ENCODE data around the gene PHOSPHO2.

PHOSPHO2 gene

DNA sequence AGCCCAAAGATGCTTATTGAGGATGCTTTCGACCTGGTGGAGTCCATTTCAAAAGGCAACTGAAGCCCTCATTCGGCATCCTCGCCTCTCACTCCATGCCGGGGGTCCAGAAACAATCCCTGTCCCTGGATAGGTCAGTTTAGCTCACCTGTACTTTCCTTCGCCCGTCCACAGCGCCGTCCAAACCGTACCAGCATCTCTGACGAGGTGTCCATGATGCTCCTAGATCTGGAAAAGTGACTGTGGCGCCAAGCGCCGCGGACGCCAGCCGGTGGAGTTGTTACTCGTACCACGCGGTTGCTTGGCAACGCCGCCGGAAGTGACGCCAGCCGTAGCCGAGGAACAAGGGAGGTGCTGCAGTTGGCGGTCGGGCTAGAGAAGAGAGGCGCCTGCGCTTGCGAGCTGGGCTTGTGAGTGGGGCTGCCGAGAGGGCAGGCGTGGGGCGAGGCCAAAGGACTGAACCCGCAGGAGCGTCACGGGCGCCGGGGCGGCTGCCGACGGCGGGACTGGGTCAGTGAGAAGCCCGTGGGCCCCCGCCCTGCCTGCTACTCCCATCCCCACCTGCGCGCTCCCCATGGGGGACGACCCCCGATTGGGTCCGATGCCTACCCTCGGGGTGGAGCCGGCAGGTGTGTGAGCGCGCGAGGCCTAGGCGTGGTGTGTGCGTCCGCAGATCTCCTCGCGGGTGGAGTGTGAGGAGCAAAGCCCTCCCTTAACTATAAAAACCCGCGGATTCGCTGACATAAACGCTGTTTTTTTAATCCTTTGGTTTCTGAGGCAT, at the start of gene PHOSPHO2, which contains the start of gene CFAP210:
PHOSPHO2 (plus strand) TSS at position 357 of the 781 bp plus-strand sequence. CDS start 6,503 bp downstream, outside the sequence.
CFAP210 (minus strand) TSS at position 293 of the 781 bp plus-strand sequence; CDS start at position 215, 78 bp downstream.
- DNase-seq (ENCODE audit: low read depth in 2 of 2), result peak; percentile 98 to 99

DNA sequence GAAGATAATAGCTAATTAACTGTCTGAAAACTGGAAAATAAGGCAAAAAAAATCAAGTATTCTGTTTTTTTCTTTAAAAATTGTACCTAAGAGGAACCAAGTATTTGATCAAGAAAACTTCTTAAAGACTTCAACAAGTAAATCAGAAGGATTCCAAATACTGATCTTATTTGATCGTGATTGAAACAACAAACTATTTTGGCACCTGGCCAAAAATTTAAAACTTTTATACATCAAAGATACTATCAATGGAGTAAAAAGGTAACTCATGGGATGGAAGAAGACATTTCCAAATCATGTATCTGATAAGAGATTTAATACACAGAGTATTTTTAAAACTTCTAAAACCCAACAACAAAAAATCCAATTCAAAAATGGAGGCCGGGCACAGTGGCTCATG, 46.8 kb upstream of the PHOSPHO2 start:
- DNase-seq (ENCODE audit: low read depth in 2 of 2), result no peak

DNA sequence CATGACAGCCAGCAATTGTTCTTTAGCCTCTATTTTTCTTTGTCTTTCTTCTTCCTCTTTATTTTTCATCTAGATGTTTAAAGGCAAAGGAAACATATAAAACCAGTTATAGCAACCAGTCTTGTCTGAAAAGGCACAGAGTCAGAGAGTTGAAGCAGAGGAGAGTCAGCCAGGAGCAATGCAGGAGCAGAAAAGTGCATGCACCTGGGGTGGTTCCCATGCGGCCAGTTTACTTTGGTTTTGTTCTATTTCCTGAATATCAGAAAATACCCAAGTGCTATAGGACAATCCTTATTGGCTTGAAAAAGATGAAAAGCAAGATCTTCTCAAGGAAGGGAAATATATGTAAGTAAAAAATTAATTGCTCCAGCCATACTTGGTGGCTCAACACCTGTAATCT, 45.0 kb upstream of the PHOSPHO2 start:
- no peak for DNase-seq (ENCODE audit: low read depth in 2 of 2)

- no peak for DNase-seq (ENCODE audit: low read depth in 2 of 2)
Measured at GRCh38 chr2:169653636-169654035, 40.6 kb upstream of the PHOSPHO2 start.

GRCh38 chr2:169656164-169656563, 38.1 kb upstream of the PHOSPHO2 start:
- DNase-seq (ENCODE audit: low read depth in 2 of 2), result no peak

DNA sequence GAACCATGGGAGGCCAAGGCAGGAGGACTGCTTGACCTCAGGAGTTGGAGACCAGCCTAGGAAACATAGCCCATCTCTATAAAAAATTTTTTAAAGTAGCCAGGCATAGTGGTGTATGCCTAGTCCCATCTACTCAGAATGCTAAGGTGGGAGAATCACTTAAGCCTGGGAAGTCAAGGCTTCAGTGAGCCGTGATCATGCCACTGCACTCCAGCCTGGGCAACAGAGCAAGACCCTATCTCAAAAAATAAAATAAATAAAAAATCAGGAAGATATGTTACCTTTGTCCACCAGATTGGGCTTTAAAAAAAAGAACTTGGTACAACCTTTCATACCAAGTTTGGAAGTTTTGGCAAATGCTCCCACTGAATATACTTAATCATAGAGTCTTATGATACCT, 35.4 kb upstream of the PHOSPHO2 start:
- no peak for DNase-seq (ENCODE audit: low read depth in 2 of 2)

GRCh38 chr2:169659320-169659719, 34.9 kb upstream of the PHOSPHO2 start:
- DNase-seq (ENCODE audit: low read depth in 2 of 2), result no peak

DNA sequence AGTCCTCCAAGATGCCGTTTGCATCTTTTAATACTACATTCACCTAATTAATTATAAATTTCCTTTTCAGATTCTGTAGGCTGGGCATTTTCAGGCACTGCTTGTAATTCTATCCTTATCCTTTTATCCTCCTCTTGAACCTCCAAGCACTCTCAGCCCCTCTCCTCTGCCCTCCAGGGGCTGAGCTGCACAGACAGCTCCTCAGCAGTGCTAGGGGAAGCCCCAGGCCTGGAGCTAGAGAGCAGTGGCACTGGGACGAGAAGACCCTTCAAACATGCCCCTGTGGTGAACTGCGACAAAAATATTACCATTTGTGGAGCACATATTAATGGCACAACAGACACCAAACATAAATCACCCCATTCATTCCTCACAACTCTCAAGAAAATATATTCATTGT, 33.0 kb upstream of the PHOSPHO2 start:
- no peak for DNase-seq (ENCODE audit: low read depth in 2 of 2)

GRCh38 chr2:169662744-169663143, 31.5 kb upstream of the PHOSPHO2 start:
- no peak for DNase-seq (ENCODE audit: low read depth in 2 of 2)

DNA sequence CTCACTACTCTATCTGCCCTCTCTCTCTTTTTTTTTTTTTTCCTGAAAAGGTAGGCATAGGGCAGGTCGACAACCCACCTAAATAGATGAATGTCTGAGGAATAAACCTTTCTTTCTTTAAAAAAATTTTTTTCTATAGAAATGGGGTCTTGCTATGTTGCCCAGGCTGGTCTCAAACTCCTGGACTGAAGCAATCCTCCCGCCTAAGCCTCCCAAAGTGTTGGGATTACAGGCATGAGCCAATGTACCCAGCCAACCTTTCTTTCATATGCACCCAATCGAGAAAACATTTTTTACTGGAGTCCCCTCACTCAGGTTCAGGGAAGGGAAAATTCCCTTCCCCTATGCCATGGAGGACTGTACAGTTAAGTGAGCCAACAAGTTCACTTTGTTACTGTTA, 31.0 kb upstream of the PHOSPHO2 start:
- DNase-seq (ENCODE audit: low read depth in 2 of 2), result no peak

- no peak for DNase-seq (ENCODE audit: low read depth in 2 of 2)
Measured at GRCh38 chr2:169664600-169664977, 29.7 kb upstream of the PHOSPHO2 start.

- DNase-seq (ENCODE audit: low read depth in 2 of 2), result no peak
Measured at GRCh38 chr2:169664978-169665930, 29.0 kb upstream of the PHOSPHO2 start.

DNA sequence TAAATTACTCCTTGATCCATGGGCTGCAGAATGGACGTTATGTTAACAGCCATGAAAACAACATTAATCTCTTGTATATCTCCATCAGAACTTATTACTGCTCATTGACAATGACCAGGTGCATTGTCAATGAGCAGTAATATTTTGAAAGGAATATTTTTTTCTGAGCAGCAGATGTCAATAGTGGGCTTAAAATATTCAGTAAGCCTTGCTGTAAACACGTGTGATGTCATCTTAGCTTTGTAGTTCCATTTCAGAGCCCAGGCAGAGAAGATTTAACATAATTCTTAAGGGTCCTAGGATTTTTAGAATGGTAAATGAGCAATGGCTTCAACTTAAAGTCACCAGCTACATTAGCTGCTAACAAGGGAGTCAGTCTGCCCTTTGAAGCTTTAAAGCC, 26.7 kb upstream of the PHOSPHO2 start:
- no peak for DNase-seq (ENCODE audit: low read depth in 2 of 2)

GRCh38 chr2:169670215-169670651, 24.0 kb upstream of the PHOSPHO2 start:
- DNase-seq (ENCODE audit: low read depth in 2 of 2), result no peak

- DNase-seq (ENCODE audit: low read depth in 2 of 2), result no peak
Measured at GRCh38 chr2:169670937-169671336, 23.3 kb upstream of the PHOSPHO2 start.

- no peak for DNase-seq (ENCODE audit: low read depth in 2 of 2)
Measured at GRCh38 chr2:169672406-169672805, 21.9 kb upstream of the PHOSPHO2 start.

DNA sequence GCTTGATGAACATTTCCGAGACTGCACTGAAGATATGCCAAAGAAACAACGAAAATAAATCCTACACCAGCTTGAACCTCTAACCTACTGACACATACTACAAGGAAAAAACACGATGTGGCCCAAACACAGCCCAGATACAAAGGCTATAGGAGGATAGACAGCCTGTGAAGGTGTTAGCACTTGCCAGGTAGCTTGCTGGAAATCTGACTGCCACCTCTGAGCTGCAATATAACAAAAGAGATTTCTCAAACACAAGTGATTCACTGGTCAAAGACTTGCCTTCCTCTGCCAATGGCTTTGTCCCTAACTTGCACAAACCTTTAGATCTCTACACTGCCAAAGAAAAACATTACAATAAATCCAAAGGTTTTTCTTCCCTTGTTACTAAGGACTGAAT, 21.2 kb upstream of the PHOSPHO2 start:
- no peak for DNase-seq (ENCODE audit: low read depth in 2 of 2)

DNA sequence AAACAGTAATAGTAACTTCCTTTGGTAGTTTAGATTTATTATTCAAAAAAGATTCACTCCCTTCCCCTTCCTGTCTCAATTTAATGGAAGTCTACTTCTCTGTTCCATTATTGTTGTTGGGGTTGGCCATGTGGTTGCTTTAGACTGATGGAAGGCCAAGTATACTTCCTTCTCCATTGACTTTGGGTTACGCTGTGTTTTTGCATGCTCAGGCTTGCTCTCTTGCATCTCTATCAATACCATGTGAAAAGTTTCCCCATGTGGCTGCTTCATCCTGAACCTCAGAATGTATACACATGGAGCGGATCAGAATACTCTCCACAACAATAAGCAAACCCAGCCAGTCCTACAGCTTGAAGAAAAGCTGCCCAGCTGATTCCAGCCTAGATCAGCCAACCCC, 20.3 kb upstream of the PHOSPHO2 start:
- DNase-seq (ENCODE audit: low read depth in 2 of 2), result no peak

GRCh38 chr2:169676357-169676756, 17.9 kb upstream of the PHOSPHO2 start:
- no peak for DNase-seq (ENCODE audit: low read depth in 2 of 2)

- no peak for DNase-seq (ENCODE audit: low read depth in 2 of 2)
Measured at GRCh38 chr2:169676850-169677249, 17.4 kb upstream of the PHOSPHO2 start.

DNA sequence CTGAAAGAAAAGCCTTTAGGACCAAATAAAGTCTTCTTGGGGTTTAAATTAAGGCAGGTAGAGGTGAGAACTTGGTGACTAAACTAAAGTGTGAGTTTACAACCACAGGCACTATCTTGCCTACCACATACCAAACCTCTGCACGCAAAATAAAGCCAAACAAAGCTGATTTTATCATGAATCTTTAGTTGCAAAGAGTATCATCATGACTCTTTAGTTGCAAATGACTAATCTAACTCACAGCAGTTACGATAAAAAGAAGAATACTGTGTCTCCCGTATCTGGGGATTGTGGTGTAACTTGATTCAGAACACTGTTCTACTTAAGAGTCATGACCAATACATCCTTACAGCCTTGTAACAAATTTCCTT, 11.2 kb upstream of the PHOSPHO2 start:
- DNase-seq (ENCODE audit: low read depth in 2 of 2), result no peak

GRCh38 chr2:169683425-169684134, 10.7 kb upstream of the PHOSPHO2 start:
- DNase-seq (ENCODE audit: low read depth in 2 of 2), result no peak

All from stimulated activated CD8-positive, alpha-beta memory T cell treated with anti-CD3 and anti-CD28 coated beads, Interleukin-7, amount 100 ng/mL, for 4 hours (primary cell).